Neuron (in vitro differentiated cells): ENCODE data around the gene FGF23.

Experiments
- H2AFZ ChIP-seq: one replicate; pipeline ENCODE4 v1.6.1; 2013; ENCODE audit warnings: low read depth, mild to moderate bottlenecking, inconsistent platforms, low read length, moderate library complexity
- H3K27me3 ChIP-seq: one replicate; pipeline ENCODE4 v1.6.1; 2013; ENCODE audit warnings: low read length; ENCODE audit not compliant: insufficient read depth
- H3K36me3 ChIP-seq: one replicate; pipeline ENCODE4 v1.6.1; 2013; ENCODE audit warnings: low read length; ENCODE audit not compliant: insufficient read depth
- H3K4me1 ChIP-seq: one replicate; pipeline ENCODE4 v1.6.1; 2013; ENCODE audit warnings: low read length; ENCODE audit not compliant: insufficient read depth
- H3K4me3 ChIP-seq: 2 replicates; pipeline ENCODE4 v1.5.1; 2013; ENCODE audit warnings: mild to moderate bottlenecking, low read length, moderate library complexity
- H3K9me3 ChIP-seq: one replicate; pipeline ENCODE4 v1.6.1; 2013; ENCODE audit warnings: low read length

Gene FGF23

DNA sequence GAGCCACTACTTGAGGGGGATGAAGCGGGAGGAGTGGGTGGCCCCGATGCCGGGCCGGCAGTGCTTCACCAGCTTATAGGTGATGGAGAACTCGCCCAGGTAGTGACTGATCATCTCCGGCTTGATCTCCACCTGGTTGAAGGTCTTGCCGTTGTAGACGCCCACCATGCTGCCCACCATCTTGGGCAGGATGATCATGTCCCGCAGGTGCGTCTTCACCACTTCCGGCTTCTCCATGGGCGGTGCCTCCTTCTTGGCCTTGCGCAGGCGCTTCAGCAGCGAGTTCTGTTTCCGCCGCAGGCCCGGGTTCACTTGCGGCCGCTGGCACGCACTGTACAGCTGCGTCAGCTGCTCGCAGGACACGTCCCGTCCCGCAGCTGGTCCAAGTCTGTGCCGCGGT is 55.1 kb downstream of the FGF23 start:
- H3K36me3 ChIP-seq = peaks cover 7% of the 10 kb centered on the region
- peaks cover 13% of the 10 kb centered on the region for H3K4me1 ChIP-seq
- H3K9me3 ChIP-seq = peaks cover 2% of the 10 kb centered on the region
- no peak overlapping the region for H3K4me3 ChIP-seq
- no peak overlapping the region for H2AFZ ChIP-seq
- H3K27me3 ChIP-seq = no peaks in the 10 kb centered on the region

DNA sequence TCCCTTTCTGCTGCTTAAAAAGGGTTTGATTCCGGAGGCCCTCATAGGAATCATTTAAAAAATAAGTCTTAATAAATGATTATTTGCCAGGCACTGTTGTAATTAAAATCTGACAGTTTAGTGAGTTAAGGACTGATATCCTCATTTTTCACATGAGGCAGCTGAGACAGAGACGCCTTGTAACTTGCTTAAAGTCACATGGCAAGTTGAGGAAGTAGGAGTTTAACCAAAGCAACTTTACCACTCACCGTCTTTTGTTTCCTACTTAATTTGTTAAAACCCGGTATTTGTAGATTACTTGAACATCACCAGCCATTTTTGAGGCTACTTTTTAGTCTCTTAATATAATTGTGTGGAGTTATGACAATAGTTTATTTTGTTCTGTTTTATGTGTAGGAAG is 56.1 kb downstream of the FGF23 start:
- Histone ChIP-seq H2AFZ (no peak overlapping the region), H3K9me3 (peaks cover 2% of the 10 kb centered on the region), H3K4me3 (no peak overlapping the region), H3K4me1 (peaks cover 13% of the 10 kb centered on the region), H3K36me3 (peaks cover 7% of the 10 kb centered on the region), H3K27me3 (no peaks in the 10 kb centered on the region)

DNA sequence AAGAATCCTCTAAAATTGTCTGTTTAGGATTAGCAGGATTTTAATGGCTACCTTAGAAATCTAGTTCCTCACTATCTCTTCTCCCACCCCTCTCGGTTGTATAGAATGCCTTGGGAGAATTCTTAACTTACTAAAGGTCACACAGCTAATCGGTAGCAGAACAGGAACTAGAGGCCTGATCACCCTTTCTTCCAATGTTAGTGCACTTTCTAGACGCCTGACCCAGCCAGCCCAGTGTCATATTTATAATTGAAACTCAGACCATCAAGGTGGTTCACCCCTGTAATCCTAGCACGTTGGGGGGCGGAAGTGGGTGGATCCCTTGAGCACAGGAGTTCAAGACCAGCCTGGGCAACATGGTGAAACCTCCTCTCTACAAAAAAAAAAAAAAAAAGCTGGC is 56.8 kb downstream of the FGF23 start:
- Histone ChIP-seq H3K9me3 (peaks cover 2% of the 10 kb centered on the region), H3K4me3 (peak overlapping the region; percentile 92), H3K36me3 (peaks cover 7% of the 10 kb centered on the region), H2AFZ (no peak overlapping the region), H3K4me1 (peaks cover 13% of the 10 kb centered on the region), H3K27me3 (no peaks in the 10 kb centered on the region)

DNA sequence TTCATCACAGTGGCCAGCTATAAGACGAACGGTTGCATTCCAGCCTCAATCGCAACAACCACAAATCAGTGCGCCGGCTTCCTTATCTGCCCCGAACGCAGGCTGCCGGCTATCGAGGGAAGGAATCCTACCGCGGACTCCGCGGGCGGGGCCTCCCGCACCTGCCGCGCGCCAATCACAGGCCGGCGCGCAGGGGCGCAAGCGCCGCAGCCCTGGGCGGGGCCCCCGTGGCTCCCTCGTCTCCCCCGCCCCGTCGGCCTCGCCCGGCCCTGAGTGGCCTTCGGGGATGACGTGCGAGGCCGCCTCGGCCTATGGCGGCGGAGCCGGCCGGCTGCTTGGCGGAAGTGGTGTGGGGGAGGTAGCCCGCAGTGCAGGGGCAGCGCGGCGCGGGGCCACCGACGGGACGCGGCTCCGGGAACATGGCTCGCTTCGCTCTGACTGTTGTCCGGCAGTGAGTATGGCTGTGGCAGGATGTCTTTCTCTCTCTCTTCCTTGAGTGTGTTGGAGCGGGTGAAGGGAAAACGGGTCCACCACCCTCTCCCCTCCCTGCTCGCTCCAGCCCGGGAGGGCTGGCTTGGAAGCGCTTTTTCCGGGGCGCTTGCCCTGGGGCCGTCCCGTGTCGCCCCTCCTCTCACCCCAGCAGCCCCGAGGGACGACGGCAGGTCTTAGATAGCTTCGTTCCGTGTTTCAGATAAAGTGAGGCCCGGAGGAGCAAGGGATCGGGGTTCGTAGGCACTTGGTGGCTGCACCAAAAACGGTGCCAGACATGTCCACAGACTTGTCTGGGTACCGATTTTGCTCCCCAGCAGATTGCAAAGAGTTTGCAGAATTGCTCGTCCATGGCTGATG is 58.4 kb downstream of the FGF23 start, which contains the start of gene TIGAR:
Gene TIGAR (plus strand): TSS at position 361 of the 849 bp plus-strand sequence. CDS start 59 bp downstream, at position 420.
- H3K36me3 ChIP-seq = peaks cover 7% of the 10 kb centered on the region
- peaks cover 2% of the 10 kb centered on the region for H3K9me3 ChIP-seq
- H3K4me3 ChIP-seq = peak within 1 kb of the TSS; percentile 92
- no peaks in the 10 kb centered on the region for H3K27me3 ChIP-seq
- peaks cover 13% of the 10 kb centered on the region for H3K4me1 ChIP-seq
- H2AFZ ChIP-seq = peak within 1 kb of the TSS; percentile 81

DNA sequence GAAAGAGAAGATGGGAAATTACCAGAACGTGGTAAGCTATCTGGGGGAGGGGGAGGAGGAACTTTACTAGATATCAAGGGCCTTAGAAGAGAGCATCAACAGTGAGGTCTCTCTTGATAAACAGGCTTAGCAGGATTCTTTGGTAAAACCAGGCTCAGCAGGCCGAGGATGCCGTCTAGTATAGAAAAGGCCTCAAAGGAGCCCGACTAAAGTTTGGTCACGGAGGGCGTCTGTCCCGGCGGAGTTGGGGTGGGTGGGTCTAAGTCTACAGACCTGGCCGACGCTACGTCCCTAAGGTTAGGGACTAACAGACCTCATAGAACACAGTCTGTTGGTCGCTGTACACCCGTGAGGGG is 59.0 kb downstream of the FGF23 start:
- Histone ChIP-seq H3K9me3 (peaks cover 2% of the 10 kb centered on the region), H3K36me3 (peaks cover 7% of the 10 kb centered on the region), H3K4me1 (peaks cover 13% of the 10 kb centered on the region), H2AFZ (peak overlapping the region; percentile 77), H3K27me3 (no peaks in the 10 kb centered on the region), H3K4me3 (peak overlapping the region; percentile 92)
